Astrocyte of the cerebellum (primary cell): ENCODE data around the gene ESYT3.

ENCODE experiments used
- DNase-seq: peaks from one replicate; pipeline ENCODE4 v3.0.0-alpha.2; 2011; ENCODE audit warnings: low read depth
- H3K4me3 ChIP-seq: 2 replicates; pipeline ENCODE4 v1.5.1; 2011; ENCODE audit warnings: mild to moderate bottlenecking, low read depth, low read length, moderate library complexity
- in situ Hi-C: cut with HindIII; loops from 2 replicates; pipeline ENCODE4 v1.10.0; 2017; ENCODE audit warnings: low sequenced_read_pairs
- TF ChIP-seq, protein P1 (sequence below): IDR thresholded peaks from 2 replicates; pipeline ENCODE4 v1.5.1; 2012; ENCODE audit warnings: low read length, low read depth, moderate library complexity, mild to moderate bottlenecking; ENCODE audit errors: missing control alignments

ESYT3 gene

GRCh38 chr3:138440596-138440995, 6.2 kb downstream of the ESYT3 start:
- in situ Hi-C loops = no loop called here
- H3K4me3 ChIP-seq = no peak overlapping the region
- DNase-seq = no peak
- TF ChIP-seq, protein P1, sequence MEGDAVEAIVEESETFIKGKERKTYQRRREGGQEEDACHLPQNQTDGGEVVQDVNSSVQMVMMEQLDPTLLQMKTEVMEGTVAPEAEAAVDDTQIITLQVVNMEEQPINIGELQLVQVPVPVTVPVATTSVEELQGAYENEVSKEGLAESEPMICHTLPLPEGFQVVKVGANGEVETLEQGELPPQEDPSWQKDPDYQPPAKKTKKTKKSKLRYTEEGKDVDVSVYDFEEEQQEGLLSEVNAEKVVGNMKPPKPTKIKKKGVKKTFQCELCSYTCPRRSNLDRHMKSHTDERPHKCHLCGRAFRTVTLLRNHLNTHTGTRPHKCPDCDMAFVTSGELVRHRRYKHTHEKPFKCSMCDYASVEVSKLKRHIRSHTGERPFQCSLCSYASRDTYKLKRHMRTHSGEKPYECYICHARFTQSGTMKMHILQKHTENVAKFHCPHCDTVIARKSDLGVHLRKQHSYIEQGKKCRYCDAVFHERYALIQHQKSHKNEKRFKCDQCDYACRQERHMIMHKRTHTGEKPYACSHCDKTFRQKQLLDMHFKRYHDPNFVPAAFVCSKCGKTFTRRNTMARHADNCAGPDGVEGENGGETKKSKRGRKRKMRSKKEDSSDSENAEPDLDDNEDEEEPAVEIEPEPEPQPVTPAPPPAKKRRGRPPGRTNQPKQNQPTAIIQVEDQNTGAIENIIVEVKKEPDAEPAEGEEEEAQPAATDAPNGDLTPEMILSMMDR = no peak

GRCh38 chr3:138441256-138441655, 6.8 kb downstream of the ESYT3 start:
- TF ChIP-seq, protein P1 = no peak
- no peak overlapping the region for H3K4me3 ChIP-seq
- DNase-seq = no peak
- in situ Hi-C loops = no loop called here

GRCh38 chr3:138441742-138442141, 7.3 kb downstream of the ESYT3 start:
- no peak for DNase-seq
- in situ Hi-C loops = no loop called here
- no peak overlapping the region for H3K4me3 ChIP-seq
- TF ChIP-seq, protein P1 = no peak

DNA sequence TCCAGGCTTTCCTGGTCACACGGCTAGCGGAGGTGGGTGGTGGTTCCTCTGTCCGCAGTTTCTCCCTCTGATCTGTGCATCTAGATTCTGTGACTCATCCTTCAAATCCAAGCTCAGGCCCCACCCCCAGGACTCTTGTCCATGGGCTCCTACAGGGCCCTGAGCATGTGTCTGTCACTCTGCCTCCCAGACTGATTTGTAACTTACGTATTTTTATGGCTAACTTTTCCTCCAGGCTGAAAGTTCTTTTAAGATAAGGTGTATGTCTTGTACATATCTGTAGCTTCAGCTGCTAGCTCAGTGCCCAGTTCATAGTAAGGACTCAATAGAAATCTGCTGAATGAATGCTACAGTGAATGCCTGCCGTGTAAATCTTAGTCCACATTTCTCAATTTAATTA, 8.0 kb downstream of the ESYT3 start:
- TF ChIP-seq, protein P1 = no peak
- DNase-seq = no peak
- in situ Hi-C loops = no loop called here
- no peak overlapping the region for H3K4me3 ChIP-seq

- TF ChIP-seq, protein P1 = no peak
Measured at GRCh38 chr3:138443091-138443490, 8.7 kb downstream of the ESYT3 start.

DNA sequence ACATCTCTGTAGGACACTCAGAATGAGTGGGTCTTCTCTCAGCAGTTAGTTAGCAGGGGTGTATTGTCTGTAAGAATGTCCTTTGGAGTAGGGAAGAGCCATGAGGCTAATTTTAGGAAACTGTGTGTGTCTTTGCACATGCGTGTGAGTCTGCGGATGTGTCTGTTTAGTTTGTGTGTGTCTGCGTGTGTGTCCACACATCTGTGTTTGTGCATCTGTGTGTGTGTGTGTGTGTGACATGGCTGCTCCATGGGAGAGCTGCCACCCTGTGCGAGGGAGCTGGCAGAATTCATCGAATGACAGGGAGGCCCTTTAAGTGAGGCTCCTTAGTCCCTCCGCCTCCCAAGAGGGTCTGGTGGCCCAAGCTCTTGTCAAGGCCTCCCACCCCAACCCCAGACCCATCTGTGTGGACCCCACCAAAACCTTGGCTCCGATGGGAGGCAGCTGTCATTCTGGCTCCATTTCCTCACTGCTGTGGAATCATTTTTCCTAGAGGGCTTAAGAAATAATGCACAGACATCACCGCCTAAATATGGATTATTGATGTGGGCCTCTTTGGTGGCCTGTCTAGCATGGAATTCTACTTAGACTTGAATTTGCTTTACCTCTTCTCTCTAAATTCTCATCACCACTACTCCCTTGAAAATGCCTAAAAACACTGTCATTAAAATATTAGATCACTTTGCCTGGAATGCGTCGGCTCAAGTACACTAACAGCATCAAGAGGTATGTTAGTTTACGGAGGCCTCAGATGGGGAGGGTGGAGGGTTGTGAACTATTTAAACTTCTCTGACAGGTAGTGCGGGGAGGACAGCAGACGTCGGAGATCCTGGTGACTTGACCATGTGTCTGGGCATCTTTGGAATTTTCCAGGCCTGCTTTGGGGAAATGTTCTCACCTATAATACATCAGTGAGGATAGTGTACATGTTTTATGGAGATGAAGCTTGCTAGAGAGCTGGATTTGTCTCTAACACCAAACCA, 9.4 kb downstream of the ESYT3 start:
- TF ChIP-seq, protein P1 = no peak
- H3K4me3 ChIP-seq = no peak overlapping the region
- no peak for DNase-seq
- in situ Hi-C loops = no loop called here

More at GRCh38 chr3:138443091-138443490, 8.7 kb downstream of the ESYT3 start:
- in situ Hi-C loops = no loop called here
- DNase-seq = no peak
- H3K4me3 ChIP-seq = no peak overlapping the region
